GM18858 (cell line): ENCODE measurements around the gene CYTL1.

Source experiments
- ATAC-seq: cut with Tn5 transposase; IDR thresholded peaks from one replicate; pipeline ENCODE4 v1.9.1; 2021; ENCODE audit not compliant: unreplicated experiment

Gene CYTL1

GRCh38 chr4:4971796-4972195 lies 47.5 kb downstream of the CYTL1 start:
- ATAC-seq, result no peak

GRCh38 chr4:4969298-4969697 lies 50.0 kb downstream of the CYTL1 start:
- ATAC-seq, result no peak

- ATAC-seq, result no peak
These were observed 51.0 kb downstream of the CYTL1 start for GRCh38 chr4:4968161-4968725.
